Activated naive CD4-positive, alpha-beta T cell treated with anti-CD3 and anti-CD28 coated beads, Interleukin-2, amount 50 U/mL, for 16 hours (primary cell): ENCODE results near the gene RAD51B.
"Not testable (repeated sequence)": the region's sequence is repeated elsewhere in the genome, so short reads cannot be mapped to it uniquely, and the experiment has no call there.

Experiments used
- DNase-seq: peaks from one replicate; pipeline ENCODE4 v3.0.0-alpha.2; 2020

The RAD51B gene

DNA sequence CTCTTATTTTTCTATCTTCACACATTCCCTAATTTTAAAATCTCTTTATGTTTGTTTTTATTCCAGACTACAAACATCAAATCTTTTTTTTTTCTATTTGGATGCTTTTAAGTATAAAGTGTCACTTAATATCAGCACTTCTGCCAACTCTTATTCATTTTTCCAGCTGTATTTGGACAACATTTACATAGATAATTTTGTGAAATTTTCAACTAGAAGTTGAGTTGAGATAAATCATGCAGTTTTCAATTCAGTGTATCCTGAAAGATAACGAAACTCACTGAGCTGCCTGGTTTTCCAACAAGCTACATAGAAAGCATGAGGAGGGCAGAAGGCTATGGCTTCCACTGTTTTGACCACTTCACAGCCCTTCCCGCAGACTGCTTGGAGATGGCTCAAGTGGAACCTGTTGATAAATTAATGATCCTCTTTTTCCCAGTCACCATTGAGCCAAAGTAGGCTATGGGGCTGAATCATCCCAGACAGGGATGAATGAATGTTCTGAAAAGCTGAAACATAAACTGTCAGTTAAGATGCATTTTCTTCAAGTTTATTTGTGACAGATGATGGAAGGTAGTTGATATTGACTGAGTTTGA, 213.9 kb downstream of the RAD51B start:
- no peak for DNase-seq

DNA sequence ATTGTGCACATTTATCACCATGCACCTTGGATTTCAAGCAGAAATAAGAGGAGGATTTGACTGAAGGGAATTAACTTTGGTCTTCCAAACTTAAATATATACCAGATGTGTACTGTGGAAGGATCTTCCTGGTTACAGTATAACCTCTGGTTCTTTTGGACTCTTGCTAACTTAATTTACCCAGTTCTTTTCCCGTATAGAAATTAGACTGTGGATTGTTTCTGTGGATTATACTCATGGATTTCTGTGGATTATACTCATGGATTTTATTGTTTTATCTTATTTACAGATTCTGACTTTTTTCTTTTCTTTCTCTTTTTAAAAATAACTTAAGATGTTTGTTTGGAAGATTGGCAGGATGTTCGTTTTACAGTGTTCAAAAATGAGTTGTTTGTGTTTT, 215.3 kb downstream of the RAD51B start:
- DNase-seq: no peak

DNA sequence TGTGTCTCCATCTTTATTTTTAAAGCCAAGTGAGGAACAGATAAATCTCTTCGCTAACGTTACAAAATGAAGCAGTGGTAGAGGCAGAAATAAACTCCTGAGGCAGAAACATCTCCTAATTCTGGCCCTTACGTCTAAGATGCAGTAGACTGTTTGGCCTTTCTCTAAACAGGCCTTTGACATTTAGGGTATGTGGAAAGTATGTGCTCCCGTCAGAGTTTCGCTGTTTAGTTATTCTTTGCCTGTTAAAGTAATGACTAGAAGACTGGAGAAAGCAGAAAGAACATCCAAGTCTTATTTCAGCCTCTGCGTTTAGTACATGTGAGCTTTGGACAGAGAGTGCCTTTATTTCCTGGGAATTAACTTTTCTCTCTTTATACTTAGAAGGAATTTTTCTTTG, 216.6 kb downstream of the RAD51B start:
- no peak for DNase-seq

DNA sequence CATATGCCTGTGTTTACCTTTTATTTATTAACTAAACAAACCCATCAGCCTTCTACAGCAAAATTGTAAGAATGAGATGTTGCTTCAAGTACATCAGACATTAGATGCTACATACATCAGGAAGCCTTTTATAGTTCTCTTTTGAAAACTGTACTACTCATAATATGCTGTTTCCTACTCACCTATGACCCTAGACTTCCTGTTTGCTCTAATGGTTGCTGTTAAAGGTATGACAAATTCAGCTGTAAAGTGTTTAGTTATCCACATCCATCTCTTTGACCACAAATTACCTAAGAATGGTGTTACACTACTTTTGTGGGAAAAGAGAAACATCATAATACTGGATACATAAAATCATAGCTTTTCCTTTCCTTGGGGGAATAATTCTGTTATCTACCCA, 220.0 kb downstream of the RAD51B start:
- no peak for DNase-seq

DNA sequence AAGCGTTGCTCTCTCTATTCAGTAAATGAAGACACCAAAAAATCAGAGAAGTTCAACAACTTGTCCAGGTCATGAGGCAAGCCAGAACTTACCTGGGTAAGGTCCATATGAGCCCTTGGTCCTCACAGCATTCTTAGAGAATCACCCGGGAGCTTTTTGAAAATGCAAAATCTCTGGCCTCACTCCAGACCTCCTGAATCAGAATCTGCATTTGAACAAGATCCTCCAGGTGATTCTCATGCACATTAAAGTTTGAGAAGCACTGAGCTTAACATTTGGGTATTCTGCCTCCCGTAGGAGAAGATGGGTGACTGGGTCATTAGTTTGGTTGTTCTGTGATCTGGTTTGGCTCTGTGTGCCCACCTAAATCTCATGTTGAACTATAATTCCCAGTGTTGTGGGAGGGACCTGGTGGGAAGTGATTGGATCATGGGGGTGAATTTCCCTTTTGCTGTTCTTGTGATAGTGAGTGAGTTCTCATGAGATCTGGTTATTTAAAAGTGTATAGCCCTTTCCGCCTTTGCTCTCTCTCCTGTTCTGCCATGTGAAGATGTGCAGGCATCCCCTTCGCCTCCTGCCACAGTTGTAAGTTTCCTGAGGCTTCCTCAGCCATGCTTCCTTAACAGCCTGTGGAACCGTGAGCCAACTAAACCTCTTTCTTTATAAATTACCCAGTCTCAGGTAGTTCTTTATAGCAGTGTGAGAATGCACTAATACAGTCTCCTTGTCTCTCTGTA, 221.2 kb downstream of the RAD51B start:
- no peak for DNase-seq

DNA sequence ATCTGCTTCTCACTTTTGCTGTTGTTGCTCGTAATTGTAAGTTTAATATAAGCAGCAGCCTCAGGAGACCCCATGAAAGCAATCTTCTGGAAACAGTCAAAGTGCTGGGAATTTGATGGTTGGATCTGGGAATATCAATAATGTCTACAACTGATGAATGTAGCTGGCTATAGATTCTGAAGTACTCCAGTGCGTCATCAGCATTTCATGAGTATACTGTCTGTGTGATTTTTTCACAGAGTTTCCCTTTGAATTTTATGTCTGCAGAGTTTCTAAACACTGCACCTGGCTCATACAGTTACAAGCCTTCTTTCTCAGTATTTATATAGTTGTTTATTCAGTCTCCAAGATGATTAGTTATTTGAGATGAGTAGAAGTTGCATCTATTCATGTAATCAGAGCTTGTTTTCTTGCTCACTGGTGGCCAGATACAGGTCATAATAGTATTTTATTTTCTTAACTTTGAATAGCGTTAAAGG, 222.3 kb downstream of the RAD51B start:
- no peak for DNase-seq

DNA sequence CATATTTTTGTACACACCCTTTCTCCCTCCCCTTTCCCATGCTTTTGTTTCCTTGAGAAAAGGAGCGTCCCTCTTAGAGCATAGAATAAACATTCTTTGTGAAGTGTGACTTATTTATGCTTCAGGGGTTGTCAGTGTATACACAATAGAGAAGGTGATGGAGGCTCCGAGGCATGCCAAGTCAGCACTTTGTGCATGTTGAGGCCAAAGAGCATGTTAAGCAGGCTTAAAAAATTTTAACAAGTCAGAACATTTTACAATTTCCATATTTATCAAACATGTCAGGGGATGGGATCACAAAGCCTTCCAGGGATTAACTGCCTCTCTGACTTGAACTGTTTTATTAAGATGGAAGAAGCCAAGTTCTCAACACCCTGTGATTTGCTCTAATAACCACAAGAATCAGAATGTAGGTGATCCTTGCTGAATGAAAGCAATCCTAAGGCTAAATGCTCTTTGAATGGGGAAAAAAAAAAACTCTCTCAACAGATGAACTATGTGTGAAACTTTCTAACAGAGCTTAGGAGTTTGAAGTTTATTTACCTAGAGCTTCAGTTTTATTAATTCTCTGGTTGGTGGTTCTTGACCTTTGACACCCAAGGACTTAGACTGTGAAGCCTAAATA, 223.1 kb downstream of the RAD51B start:
- DNase-seq: no peak

DNA sequence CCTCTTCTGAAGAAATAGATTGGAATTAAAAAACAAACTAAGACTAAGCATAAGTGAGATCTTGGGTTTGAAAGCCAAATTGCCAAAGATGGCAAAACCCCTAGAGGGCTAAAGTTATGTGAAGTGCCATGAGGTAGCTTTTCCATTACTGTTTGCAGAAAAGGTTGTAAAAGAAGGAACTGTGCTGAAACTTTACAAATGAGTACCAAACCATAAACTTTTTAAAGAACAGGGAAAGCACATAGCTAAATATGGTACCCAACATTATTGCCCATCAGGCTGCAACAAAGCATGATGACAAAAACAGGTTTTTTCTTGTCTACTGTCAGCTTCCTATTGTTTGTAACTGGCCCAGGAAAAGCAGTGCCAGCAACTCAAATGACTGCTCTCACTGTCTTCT, 224.2 kb downstream of the RAD51B start:
- DNase-seq: no peak

DNA sequence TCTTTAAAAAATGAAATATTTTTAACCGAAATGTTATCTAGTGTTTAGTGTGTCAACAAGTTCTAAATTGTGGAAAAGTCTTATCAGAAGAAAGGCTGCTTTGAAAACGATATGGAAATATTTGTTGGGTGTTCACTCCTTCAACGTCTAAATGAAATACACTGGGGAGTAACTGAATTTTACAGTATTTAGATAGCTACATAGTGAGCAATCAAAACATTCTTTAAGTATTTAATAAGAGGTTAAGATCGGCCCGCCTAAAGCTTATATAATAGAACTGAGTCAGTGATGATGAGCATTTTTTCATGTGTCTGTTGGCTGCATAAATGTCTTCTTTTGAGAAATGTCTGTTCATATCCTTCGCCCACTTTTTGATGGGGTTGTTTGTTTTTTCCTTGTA, 228.3 kb downstream of the RAD51B start:
- no peak for DNase-seq

DNA sequence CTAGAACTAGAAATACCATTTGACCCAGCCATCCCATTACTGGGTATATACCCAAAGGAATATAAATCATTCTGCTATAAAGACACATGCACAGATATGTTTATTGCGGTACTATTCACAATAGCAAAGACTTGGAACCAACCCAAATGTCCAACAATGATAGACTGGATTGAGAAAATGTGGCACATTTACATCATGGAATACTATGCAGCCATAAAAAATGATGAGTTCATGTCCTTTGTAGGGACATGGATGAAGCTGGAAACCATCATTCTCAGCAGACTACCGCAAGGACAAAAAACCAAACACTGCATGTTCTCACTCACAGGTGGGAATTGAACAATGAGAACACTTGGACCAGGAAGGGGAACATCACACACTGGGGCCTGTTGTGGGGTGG, 229.2 kb downstream of the RAD51B start:
- DNase-seq: not testable (repeated sequence)

DNA sequence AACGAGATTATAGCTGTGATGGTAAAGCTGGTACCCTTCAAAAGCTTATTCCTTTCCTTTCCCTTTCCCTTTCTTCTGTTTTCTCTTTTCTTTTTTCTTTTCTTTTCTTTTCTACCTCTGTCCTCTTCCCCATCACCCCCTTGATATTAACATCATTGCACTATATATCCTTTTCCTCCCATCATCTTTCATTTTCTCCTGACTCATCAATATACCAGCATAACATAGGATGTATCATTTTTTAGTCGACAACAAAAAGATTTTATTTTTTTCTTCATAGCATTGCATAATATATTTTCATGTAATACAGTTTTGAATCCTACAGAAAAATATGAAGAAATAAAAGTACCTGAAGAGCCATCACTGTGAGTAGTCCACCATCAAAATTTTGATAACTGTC, 230.6 kb downstream of the RAD51B start:
- DNase-seq: no peak

DNA sequence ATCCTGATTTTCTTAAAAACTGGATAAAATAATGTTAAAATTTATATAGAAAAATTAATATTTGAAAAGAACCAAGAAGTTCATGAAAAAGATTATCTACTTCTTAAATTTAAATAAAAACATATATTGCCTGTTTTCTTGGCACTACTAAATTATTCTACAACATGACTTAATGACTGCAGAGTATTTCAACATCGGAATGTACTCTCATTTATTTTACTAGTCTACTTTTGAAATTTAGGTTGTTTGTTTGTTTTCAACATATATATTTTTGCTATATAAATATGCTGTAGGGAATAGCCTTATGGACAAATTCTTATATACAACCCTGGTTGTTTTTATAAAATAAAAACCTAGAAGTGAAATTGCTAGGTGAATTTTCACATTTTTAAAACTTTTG, 231.6 kb downstream of the RAD51B start:
- DNase-seq: no peak

DNA sequence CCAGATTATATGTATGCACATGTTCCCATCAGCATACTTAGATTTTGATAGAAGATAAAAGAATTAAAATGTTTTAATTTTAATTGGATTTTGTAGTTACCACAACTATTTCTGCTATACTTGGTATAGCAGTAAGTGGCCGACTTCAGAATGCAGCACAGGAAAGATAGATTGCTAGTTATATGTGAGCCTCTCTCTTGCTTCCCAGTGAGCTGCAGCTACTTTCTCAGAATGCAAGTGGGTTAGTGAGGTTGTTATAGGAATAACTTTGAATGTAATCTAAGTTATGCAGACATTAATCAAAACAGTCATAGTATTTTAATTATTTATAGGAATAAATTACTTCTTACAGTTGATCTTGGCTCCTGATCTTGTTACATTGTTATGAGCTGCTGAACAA, 240.6 kb downstream of the RAD51B start:
- DNase-seq: no peak

DNA sequence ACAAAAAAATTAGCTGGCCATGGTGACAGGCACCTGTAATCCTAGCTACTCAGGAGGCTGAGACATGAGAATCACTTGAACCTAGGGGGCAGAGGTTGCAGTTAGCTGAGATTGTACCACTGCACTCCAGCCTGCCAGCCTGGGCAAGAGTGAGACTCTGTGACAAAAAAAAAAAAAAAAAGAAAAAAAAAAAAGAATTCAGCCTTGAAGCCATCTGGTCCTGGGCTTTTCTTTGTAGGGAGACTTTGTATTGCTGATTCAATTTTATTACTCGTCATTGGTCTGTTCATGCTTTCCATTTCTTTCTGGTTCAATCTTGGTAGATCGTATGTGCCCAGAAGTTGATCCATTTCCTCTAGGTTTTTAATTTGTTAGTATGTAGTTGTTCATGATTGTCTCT, 243.1 kb downstream of the RAD51B start:
- DNase-seq: no peak

DNA sequence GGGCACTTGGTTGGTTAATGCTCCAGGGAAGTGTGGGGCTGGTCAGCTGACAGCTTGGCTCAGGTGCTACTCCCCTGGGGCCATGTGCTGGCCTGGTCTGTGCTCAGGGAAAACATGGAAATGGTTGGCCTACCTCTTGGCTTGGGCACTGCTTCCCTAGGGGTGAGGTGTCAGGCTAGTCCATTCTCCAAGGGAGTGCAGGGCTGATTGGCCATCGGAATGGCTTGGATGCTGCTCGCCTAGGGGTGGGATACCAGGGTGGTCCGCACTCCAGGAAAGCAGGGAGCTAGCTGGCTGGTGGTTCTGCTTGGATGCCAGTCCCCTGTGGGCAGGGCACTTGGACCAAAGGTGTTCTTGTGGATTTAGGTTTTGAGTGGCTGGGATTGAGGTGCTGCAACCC, 245.7 kb downstream of the RAD51B start:
- no peak for DNase-seq

DNA sequence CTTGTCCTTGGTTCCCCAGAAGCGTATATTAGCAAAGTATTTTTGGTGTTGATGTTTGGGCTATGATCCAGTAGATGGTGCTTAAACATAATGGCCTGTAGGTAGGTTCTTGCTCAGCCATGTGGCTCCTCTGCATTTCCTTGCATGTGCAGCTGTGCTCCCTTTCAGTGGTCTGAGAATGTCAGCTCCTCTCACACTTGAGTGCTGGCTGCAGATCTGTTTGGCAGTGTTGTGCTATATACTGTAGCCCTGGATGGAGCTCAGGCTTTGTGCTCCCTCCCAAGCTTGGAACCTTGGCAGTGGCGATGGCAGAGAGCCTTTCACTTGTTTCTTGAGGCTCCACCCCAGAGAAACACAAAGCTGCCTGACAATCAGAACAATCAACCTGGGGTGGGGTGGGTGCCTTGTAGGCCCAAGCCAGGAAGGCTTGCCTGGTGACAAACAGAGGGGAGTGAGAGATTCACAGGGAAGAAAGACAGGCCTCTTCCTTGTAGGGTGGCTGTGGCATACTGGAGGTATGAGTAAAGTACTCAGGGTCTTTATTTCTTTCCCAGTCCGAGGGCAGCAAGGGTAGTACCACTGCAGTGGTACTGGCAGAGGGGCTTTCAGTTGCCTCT, 255.3 kb downstream of the RAD51B start:
- DNase-seq: no peak

DNA sequence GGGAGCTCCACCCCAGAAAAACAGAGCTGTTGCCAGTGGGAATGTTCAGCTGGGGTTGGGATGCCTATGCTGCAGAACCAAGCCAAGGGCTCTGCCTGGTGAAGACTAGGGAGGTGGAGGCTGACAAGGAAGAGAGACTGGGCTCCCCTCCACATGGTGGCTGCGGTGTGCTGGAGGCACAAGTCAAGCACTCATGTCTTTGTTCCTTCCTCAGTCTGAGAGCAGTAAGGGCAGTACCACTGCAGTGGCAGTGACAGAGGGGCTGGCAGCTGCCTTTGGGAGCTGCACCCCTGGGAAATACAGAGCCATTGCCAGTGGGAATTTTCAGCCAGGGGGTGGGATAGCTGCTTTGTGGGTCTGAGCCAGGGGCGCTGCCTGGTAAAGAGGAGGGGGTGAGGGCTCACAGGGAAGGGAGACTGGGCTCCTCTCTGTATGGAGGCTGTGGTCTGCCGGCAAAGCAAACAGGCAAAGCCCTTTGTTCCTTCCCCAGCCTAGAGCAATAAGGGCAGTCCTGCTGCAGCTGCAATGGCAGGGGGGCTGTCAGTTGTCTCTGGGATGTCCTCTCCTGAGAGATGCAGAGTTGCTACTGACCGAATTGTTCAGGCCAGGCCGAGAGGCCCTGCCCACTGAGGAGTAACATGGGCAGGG, 255.9 kb downstream of the RAD51B start:
- no peak for DNase-seq

DNA sequence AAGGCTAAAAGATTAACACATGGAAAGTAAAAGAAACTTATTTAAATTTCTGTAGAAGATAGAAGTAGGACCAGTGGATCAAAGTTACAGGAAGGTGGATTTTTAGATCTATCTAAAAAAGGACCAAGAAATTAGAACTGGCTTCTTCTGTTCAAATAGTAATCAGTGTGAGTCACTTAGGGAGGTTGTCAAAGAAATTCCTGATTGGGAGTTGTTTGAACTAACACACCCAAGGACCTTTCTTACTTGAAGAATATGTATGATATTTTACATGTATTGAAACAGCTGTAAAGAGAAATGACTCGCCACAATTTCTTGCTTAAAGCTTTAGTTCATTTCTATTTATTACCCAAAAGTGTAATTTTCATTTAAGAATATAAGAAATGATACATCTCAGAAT, 256.9 kb downstream of the RAD51B start:
- no peak for DNase-seq

DNA sequence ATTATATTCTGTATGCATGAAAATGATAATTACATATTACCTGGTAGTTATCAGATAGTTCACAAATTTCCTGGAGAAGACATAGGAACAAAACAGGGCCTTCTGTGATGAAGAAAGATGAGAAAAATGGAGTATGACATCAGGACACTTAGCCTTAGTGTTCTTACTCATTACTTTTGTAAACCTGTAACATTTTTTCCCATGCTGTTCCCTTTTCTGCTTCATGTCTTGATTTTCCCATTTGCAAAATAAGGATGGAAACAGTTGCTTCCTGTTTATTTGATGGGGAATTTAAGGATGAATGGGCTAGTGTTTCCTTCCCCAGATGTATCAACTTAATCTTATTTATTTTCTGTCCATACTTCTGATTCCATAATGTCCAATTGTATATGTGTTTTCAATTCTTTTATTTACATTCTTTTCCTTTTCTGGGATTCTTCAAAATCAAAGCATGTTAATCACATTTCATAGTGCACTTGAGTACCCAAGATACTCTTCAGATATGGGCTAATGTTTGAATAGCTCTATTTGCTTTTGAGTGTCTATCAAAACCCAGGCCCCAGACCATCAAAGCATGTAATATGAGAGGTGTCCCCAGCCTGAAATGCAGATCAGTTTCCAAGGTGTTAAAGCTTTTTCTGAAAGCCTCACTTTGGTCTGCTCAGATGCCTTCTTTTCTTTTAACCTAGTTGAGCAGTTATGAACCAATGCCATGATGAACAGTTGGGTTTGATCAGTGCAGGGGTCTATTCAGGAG, 260.5 kb downstream of the RAD51B start:
- DNase-seq: no peak

DNA sequence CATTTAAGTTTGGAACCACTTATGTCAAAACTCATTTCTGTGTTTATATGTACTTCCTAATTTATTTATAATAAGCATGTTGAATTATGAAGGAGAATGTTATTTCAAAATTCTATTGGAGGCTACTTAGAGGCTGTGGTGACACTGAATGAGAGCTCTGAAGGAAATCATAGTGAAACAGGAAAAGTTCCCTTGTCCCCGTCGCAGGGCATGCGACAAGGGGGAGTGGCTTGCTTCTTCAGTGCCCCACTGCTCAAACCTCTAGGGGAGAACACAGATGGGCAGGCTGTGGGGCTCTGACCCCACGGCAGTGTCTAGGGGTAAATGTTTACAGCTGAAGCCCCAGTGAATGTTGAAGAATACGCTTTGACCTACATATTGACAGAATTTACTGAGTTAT, 261.9 kb downstream of the RAD51B start:
- no peak for DNase-seq

DNA sequence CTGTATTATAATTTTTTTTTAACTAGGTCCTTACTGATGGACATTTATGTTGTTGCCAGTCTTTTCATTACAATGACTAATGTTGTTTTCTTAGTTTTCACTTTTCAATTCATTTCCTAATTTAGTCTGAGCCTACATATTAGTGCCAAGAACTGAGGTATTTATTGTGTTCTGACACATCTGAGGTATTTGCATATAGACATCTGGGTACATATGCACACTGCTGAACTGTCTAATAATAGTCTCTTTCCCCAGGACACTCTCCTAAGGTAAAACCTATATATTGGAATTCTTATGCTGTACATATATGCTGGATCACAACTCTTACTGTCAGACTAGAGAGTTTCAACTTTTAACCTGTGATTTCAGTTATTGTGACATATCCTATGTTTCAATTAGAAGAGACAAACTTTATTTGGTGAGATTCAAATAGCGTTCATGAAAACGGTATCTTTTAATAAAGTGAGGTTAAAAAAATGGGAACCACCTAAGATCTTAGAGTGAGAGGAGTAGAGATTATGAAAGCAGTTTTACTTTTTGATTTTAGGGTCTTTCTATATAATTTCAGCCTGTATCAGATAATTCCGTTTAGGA, 263.2 kb downstream of the RAD51B start:
- no peak for DNase-seq

DNA sequence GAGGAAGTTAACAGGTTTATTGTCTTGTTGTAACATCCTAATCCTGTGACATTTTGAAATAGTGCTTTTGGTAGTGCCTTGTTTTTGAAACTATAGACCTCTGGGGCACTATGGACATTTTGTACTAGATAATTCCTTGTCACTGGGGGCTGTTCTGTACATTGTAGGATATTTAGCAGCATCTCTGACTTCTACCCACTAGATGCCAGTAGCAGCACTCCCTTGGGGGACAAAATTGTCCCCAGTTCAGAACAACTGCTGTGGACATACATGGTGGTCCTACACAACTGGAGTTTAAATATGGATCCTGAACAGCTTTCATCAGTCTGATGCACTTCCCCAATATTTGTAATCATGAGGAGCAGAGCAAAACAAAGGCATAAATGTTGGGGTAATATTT, 264.7 kb downstream of the RAD51B start:
- no peak for DNase-seq
